Measurements from ENCODE around the gene FRMD4A.
"Not testable (repeated sequence)": the region's sequence is repeated elsewhere in the genome, so short reads cannot be mapped to it uniquely, and the experiment has no call there.

The FRMD4A gene

GRCh38 chr10:13930120-13930519, 400.6 kb downstream of the FRMD4A start:
- no peaks in the 10 kb centered on the region for H3K9me3 ChIP-seq (ENCODE audit: control insufficient read depth in 1 of 2, low read length in 2 of 2)
- H3K4me1 ChIP-seq (ENCODE audit: control insufficient read depth in 1 of 2, insufficient read depth in 2 of 2, low read length in 2 of 2): peaks cover 0 to 8% of the 10 kb centered on the region in 2 donors
- no peak overlapping the region for H3K27ac ChIP-seq (ENCODE audit: low read length)
- no peaks in the 10 kb centered on the region for H3K27me3 ChIP-seq (ENCODE audit: low read depth, low read length)
- no peak overlapping the region for H3K4me3 ChIP-seq (ENCODE audit: low read depth in 1 of 2, low read length in 2 of 2)
- H3K36me3 ChIP-seq (ENCODE audit: control insufficient read depth in 1 of 2, insufficient read depth in 2 of 2, low read length in 2 of 2): no peaks in the 10 kb centered on the region

GRCh38 chr10:13928451-13928850, 402.3 kb downstream of the FRMD4A start:
- Histone ChIP-seq H3K9me3 (ENCODE audit: control insufficient read depth in 1 of 2, low read length in 2 of 2) (no peaks in the 10 kb centered on the region), H3K27ac (ENCODE audit: low read length) (no peak overlapping the region), H3K4me3 (ENCODE audit: low read depth in 1 of 2, low read length in 2 of 2) (no peak overlapping the region), H3K4me1 (ENCODE audit: control insufficient read depth in 1 of 2, insufficient read depth in 2 of 2, low read length in 2 of 2) (peaks cover 0 to 8% of the 10 kb centered on the region in 2 donors), H3K36me3 (ENCODE audit: control insufficient read depth in 1 of 2, insufficient read depth in 2 of 2, low read length in 2 of 2) (peaks cover 0 to 4% of the 10 kb centered on the region in 2 donors), H3K27me3 (ENCODE audit: low read depth, low read length) (no peaks in the 10 kb centered on the region)

- Histone ChIP-seq H3K36me3 (ENCODE audit: control insufficient read depth in 1 of 2, insufficient read depth in 2 of 2, low read length in 2 of 2) (peaks cover 0 to 4% of the 10 kb centered on the region in 2 donors), H3K4me1 (ENCODE audit: control insufficient read depth in 1 of 2, insufficient read depth in 2 of 2, low read length in 2 of 2) (peaks cover 0 to 8% of the 10 kb centered on the region in 2 donors), H3K4me3 (ENCODE audit: low read depth in 1 of 2, low read length in 2 of 2) (no peak overlapping the region), H3K27me3 (ENCODE audit: low read depth, low read length) (no peaks in the 10 kb centered on the region), H3K9me3 (ENCODE audit: control insufficient read depth in 1 of 2, low read length in 2 of 2) (no peaks in the 10 kb centered on the region), H3K27ac (ENCODE audit: low read length) (no peak overlapping the region)
Observed at GRCh38 chr10:13925971-13926780, 404.5 kb downstream of the FRMD4A start.

GRCh38 chr10:13924040-13924725, 406.5 kb downstream of the FRMD4A start:
- peaks cover 0 to 8% of the 10 kb centered on the region in 2 donors for H3K4me1 ChIP-seq (ENCODE audit: control insufficient read depth in 1 of 2, insufficient read depth in 2 of 2, low read length in 2 of 2)
- peaks cover 0 to 4% of the 10 kb centered on the region in 2 donors for H3K36me3 ChIP-seq (ENCODE audit: control insufficient read depth in 1 of 2, insufficient read depth in 2 of 2, low read length in 2 of 2)
- no peaks in the 10 kb centered on the region for H3K27me3 ChIP-seq (ENCODE audit: low read depth, low read length)
- no peak overlapping the region for H3K4me3 ChIP-seq (ENCODE audit: low read depth in 1 of 2, low read length in 2 of 2)
- H3K9me3 ChIP-seq (ENCODE audit: control insufficient read depth in 1 of 2, low read length in 2 of 2): no peaks in the 10 kb centered on the region
- H3K27ac ChIP-seq (ENCODE audit: low read length): no peak overlapping the region

- H3K9me3 ChIP-seq (ENCODE audit: control insufficient read depth in 1 of 2, low read length in 2 of 2): no peaks in the 10 kb centered on the region
- H3K36me3 ChIP-seq (ENCODE audit: control insufficient read depth in 1 of 2, insufficient read depth in 2 of 2, low read length in 2 of 2): peaks cover 0 to 4% of the 10 kb centered on the region in 2 donors
- H3K4me3 ChIP-seq (ENCODE audit: low read depth in 1 of 2, low read length in 2 of 2): no peak overlapping the region
- no peaks in the 10 kb centered on the region for H3K4me1 ChIP-seq (ENCODE audit: control insufficient read depth in 1 of 2, insufficient read depth in 2 of 2, low read length in 2 of 2)
- no peaks in the 10 kb centered on the region for H3K27me3 ChIP-seq (ENCODE audit: low read depth, low read length)
- H3K27ac ChIP-seq (ENCODE audit: low read length): no peak overlapping the region
Observed at GRCh38 chr10:13922586-13922985, 408.1 kb downstream of the FRMD4A start.

GRCh38 chr10:13921941-13922340, 408.8 kb downstream of the FRMD4A start:
- Histone ChIP-seq H3K9me3 (ENCODE audit: control insufficient read depth in 1 of 2, low read length in 2 of 2) (no peaks in the 10 kb centered on the region), H3K4me3 (ENCODE audit: low read depth in 1 of 2, low read length in 2 of 2) (no peak overlapping the region), H3K36me3 (ENCODE audit: control insufficient read depth in 1 of 2, insufficient read depth in 2 of 2, low read length in 2 of 2) (peaks cover 0 to 4% of the 10 kb centered on the region in 2 donors), H3K4me1 (ENCODE audit: control insufficient read depth in 1 of 2, insufficient read depth in 2 of 2, low read length in 2 of 2) (no peaks in the 10 kb centered on the region), H3K27ac (ENCODE audit: low read length) (no peak overlapping the region), H3K27me3 (ENCODE audit: low read depth, low read length) (no peaks in the 10 kb centered on the region)

GRCh38 chr10:13921131-13921530, 409.6 kb downstream of the FRMD4A start:
- H3K4me1 ChIP-seq (ENCODE audit: control insufficient read depth in 1 of 2, insufficient read depth in 2 of 2, low read length in 2 of 2); H3K27ac ChIP-seq (ENCODE audit: low read length); H3K27me3 ChIP-seq (ENCODE audit: low read depth, low read length); H3K36me3 ChIP-seq (ENCODE audit: control insufficient read depth in 1 of 2, insufficient read depth in 2 of 2, low read length in 2 of 2); H3K4me3 ChIP-seq (ENCODE audit: low read depth in 1 of 2, low read length in 2 of 2); H3K9me3 ChIP-seq (ENCODE audit: control insufficient read depth in 1 of 2, low read length in 2 of 2): not testable (repeated sequence)

- H3K4me1 ChIP-seq (ENCODE audit: control insufficient read depth in 1 of 2, insufficient read depth in 2 of 2, low read length in 2 of 2): no peaks in the 10 kb centered on the region
- no peaks in the 10 kb centered on the region for H3K27me3 ChIP-seq (ENCODE audit: low read depth, low read length)
- H3K36me3 ChIP-seq (ENCODE audit: control insufficient read depth in 1 of 2, insufficient read depth in 2 of 2, low read length in 2 of 2): peaks cover 0 to 4% of the 10 kb centered on the region in 2 donors
- H3K4me3 ChIP-seq (ENCODE audit: low read depth in 1 of 2, low read length in 2 of 2): no peak overlapping the region
- no peak overlapping the region for H3K27ac ChIP-seq (ENCODE audit: low read length)
- no peaks in the 10 kb centered on the region for H3K9me3 ChIP-seq (ENCODE audit: control insufficient read depth in 1 of 2, low read length in 2 of 2)
Observed at GRCh38 chr10:13920465-13920864, 410.3 kb downstream of the FRMD4A start.

GRCh38 chr10:13920031-13920430, 410.7 kb downstream of the FRMD4A start:
- Histone ChIP-seq H3K36me3 (ENCODE audit: control insufficient read depth in 1 of 2, insufficient read depth in 2 of 2, low read length in 2 of 2) (peaks cover 0 to 4% of the 10 kb centered on the region in 2 donors), H3K27me3 (ENCODE audit: low read depth, low read length) (no peaks in the 10 kb centered on the region), H3K4me1 (ENCODE audit: control insufficient read depth in 1 of 2, insufficient read depth in 2 of 2, low read length in 2 of 2) (no peaks in the 10 kb centered on the region), H3K9me3 (ENCODE audit: control insufficient read depth in 1 of 2, low read length in 2 of 2) (no peaks in the 10 kb centered on the region), H3K27ac (ENCODE audit: low read length) (no peak overlapping the region), H3K4me3 (ENCODE audit: low read depth in 1 of 2, low read length in 2 of 2) (no peak overlapping the region)

GRCh38 chr10:13917791-13918190, 412.9 kb downstream of the FRMD4A start:
- Histone ChIP-seq H3K4me1 (ENCODE audit: control insufficient read depth in 1 of 2, insufficient read depth in 2 of 2, low read length in 2 of 2) (no peaks in the 10 kb centered on the region), H3K9me3 (ENCODE audit: control insufficient read depth in 1 of 2, low read length in 2 of 2) (no peaks in the 10 kb centered on the region), H3K4me3 (ENCODE audit: low read depth in 1 of 2, low read length in 2 of 2) (no peak overlapping the region), H3K27me3 (ENCODE audit: low read depth, low read length) (no peaks in the 10 kb centered on the region), H3K27ac (ENCODE audit: low read length) (no peak overlapping the region), H3K36me3 (ENCODE audit: control insufficient read depth in 1 of 2, insufficient read depth in 2 of 2, low read length in 2 of 2) (no peaks in the 10 kb centered on the region)

- H3K4me3 ChIP-seq (ENCODE audit: low read depth in 1 of 2, low read length in 2 of 2): no peak overlapping the region
- no peaks in the 10 kb centered on the region for H3K27me3 ChIP-seq (ENCODE audit: low read depth, low read length)
- peaks cover 0 to 2% of the 10 kb centered on the region in 2 donors for H3K4me1 ChIP-seq (ENCODE audit: control insufficient read depth in 1 of 2, insufficient read depth in 2 of 2, low read length in 2 of 2)
- H3K9me3 ChIP-seq (ENCODE audit: control insufficient read depth in 1 of 2, low read length in 2 of 2): no peaks in the 10 kb centered on the region
- no peaks in the 10 kb centered on the region for H3K36me3 ChIP-seq (ENCODE audit: control insufficient read depth in 1 of 2, insufficient read depth in 2 of 2, low read length in 2 of 2)
- no peak overlapping the region for H3K27ac ChIP-seq (ENCODE audit: low read length)
Observed at GRCh38 chr10:13916384-13916947, 414.3 kb downstream of the FRMD4A start.
